CD1c-positive myeloid dendritic cell (primary cell): Measurements from ENCODE around the gene HECW1.

Source experiments
- DNase-seq: peaks from one replicate; pipeline ENCODE4 v3.0.0-alpha.2; 2016; ENCODE audit errors: extremely low spot score

The HECW1 gene

DNA sequence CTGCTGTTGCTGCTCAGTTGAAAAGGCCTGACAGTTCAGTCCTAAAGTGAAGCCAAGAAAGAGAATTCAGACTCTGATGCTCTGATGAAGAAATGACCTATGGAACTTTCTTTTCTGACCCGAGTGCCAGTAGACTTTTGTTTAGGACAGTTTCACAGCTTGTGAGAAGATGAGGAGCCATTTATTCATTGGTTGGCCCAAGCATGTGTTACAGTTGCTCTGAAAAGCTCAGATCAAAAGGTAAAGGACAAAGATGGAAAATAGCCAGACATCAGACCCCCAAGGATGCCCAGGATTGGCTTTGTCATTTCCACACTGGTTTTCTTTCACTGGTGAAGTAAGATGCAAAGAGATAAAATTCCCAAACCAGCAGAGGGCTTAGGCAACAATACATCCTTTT lies 321.2 kb downstream of the HECW1 start:
- no peak for DNase-seq

DNA sequence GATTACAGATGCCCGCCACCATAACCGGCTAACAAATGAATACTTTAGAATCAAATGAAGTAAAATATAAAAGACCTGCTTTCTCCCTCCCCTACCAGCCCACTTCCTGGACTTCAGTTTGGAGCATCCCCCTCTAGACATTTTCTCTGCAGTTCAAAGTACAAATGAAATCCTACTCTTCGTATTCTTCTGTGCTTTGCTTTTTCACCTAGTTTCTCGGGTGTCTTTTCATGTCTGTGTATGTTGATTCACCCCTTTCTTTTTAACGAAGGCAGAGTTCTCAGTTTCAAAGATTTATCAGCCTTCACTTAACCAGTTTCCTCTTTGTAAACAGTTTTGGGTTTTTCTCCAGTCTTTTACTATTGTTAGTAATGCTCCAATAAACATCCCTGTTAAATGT lies 324.6 kb downstream of the HECW1 start:
- DNase-seq: no peak

- DNase-seq: no peak
Observed at GRCh38 chr7:43438897-43439479, 326.5 kb downstream of the HECW1 start.

DNA sequence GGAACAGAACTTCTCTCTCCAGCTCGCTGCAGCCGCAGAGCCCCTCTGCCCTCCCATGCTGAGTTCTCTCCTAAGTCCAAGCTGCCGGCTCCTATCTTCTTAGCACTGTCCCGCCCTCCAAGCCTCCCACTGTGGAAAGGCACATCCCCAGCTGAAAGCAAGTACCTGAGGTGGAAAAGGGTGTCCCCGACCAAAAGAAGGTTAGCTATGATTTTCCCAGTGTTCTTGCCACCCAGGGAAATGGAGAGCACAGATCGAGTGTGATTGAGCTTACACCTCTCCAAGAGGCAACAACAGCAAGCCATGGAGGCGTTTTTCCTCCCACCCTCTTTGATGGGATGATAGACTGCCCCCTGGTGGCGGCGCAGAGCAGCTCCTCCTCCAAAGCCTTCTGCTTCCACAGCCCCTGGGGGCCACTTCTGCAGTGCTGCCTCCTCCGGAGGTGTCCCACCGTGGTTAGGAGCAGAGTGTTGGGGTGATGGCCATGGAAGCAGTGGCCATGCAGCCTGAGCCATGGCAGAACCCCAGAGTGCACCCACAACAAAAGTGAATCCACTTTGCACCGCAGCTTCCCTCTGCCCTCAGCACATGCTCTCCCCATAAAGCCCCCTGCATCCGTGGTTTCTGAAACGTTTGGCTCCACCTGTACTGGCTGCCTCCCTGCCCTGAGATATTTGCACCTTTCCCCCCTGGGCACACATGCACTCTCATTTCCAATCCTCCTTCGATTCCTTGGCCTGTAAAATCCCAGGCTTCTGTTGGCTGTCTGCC lies 327.4 kb downstream of the HECW1 start:
- peak; percentile 62 for DNase-seq

DNA sequence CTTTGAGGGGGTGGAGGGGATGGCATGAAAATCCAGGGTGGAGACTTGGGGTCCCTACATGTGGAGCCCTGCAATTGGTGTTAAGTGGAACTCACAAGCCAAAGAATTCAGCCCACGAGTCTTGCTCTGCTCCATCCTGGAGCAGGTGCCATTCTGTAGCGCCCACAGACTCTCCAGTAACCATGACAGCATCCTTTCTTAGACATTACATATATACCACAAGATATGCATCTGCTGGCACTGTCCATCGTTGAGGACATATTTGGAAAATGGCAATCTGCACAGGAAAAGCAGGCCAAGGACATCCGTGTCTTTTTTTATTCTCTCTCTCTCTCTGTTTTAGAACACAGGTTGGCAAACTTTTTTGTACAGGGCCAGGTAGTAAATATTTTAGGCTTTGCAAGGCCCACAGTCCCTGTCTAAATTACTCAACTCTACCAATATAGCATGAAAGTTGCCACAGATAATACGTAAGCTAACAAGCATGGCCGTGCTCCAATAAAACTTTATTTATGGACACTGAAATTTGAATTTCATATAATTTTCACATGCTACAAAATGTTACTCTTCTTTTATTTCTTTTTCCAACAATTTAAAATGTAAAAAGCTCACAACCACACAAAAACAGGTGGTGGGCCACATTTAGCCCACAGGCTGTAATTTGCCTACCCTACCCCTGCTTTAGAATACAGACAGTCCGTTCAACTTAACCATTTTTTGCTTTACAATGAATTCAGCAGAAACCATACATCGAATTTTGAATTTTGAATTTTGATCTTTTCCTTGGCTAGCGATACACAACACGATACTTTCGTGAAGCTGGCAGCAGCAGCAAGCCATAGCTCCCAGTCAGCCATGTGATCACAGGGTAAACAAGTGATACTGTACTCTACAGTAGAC lies 329.0 kb downstream of the HECW1 start:
- DNase-seq: no peak

DNA sequence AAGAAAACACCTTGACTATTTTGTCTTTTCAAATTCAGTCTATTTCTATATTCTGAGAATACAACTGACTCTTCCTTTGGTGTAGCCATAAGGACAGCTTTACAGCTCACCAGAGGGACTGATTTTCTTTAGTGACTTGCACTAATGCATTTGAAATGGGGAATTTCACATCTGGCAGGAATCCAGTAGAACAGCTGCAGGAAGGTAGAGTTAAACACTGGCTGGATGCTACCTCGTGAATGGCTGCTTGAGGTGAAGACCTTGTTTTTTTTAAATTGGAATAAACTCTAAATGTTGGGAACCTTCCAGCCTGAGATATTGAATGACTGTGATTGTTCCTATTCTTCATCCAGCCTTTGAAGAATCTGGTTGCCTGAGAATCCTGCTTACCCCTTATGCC lies 330.9 kb downstream of the HECW1 start:
- DNase-seq: no peak

DNA sequence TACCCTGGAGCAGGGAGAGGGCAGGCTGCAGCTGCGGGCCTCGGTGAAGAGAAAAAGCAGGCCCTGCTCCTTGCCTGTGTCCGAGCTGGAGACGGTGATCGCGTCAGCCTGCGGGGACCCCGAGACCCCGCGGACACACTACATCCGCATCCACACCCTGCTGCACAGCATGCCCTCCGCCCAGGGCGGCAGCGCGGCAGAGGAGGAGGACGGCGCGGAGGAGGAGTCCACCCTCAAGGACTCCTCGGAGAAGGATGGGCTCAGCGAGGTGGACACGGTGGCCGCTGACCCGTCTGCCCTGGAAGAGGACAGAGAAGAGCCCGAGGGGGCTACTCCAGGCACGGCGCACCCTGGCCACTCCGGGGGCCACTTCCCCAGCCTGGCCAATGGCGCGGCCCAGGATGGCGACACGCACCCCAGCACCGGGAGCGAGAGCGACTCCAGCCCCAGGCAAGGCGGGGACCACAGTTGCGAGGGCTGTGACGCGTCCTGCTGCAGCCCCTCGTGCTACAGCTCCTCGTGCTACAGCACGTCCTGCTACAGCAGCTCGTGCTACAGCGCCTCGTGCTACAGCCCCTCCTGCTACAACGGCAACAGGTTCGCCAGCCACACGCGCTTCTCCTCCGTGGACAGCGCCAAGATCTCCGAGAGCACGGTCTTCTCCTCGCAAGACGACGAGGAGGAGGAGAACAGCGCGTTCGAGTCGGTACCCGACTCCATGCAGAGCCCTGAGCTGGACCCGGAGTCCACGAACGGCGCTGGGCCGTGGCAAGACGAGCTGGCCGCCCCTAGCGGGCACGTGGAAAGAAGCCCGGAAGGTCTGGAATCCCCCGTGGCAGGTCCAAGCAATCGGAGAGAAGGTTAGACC lies 332.5 kb downstream of the HECW1 start:
- DNase-seq: no peak

DNA sequence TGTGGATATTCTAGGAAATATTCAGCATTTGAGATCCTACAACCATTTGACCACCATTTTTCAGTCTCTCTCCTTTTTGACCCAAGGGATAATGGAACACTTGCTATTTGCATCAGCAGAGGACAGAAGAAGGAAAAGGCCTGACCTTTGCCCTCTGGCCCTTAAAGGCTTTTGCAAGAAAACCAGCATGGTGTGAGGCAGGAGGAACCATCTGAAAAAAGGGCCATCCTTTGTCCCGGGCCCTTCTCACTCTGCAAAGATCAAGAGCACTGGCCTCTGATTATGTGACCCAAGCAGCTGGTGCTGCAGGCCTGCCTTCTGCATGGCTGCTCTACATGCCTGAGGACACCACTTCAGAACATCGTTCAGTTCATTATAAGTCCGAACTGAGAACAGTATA lies 337.1 kb downstream of the HECW1 start:
- DNase-seq: no peak

GRCh38 chr7:43450894-43451293 lies 338.4 kb downstream of the HECW1 start:
- no peak for DNase-seq

GRCh38 chr7:43454936-43455518 lies 342.6 kb downstream of the HECW1 start:
- peak; percentile 37 for DNase-seq

GRCh38 chr7:43456200-43456599 lies 343.8 kb downstream of the HECW1 start:
- DNase-seq: no peak

DNA sequence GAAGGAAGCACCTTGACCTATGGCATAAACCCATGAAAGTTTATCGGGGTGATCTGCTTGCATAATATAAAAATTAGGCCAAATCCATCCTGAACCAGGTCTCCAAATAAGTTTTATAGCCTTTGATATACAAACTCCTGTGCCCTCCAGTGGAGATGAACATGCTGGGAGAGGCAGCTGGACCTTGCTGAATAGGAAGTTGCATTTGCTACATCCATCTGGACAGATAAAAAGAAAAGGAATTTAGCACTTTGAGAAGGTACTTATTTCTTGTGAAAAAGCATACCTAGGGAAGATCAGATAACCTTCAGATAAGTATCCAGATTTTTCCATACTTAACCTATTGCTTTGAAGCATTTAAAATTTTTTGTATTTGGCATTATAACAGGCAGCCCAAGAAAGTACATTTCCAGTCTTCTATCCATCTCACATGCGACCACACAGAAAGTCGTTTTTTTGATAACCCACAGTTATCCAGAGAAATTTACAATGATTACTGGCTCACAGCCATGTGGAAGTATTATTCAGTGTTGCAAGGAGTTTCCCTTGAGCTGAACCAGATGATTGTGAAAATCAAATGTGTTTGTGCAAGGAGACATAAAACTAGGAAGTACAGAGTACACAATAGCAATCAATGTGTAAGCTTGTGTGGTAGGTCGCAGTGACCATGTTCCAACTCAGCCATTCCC lies 346.0 kb downstream of the HECW1 start:
- peak; percentile 1 for DNase-seq

GRCh38 chr7:43459019-43459337 lies 346.5 kb downstream of the HECW1 start:
- DNase-seq: no peak

DNA sequence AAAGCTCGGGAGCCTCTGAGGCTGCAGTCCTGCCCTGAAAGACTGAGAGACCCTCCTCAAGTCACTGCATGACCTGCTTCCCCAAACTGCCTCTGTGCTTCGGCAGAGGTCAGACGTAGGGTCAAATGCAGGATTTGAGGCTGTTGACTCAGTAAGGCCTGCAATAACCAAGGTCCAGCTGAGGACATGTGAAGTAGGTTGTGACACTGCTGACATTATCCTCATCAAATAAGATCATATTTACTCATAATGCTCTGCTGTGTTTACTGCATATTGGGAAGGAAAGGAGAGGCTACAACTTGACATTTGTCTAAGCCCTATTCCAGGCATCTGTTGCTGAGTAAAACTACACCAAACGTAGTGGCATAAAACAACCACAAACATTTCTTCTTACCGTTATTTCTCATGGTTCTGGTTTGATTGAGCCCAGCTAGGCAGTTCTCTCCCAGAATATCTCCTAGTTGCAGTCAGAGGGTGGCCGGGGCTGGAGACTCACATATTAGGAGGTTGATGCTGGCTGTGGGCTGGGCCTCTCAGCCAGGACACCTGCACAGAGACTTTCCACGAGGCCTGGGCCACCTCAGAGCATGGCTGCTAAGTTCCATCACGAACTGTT lies 348.4 kb downstream of the HECW1 start:
- DNase-seq: no peak

DNA sequence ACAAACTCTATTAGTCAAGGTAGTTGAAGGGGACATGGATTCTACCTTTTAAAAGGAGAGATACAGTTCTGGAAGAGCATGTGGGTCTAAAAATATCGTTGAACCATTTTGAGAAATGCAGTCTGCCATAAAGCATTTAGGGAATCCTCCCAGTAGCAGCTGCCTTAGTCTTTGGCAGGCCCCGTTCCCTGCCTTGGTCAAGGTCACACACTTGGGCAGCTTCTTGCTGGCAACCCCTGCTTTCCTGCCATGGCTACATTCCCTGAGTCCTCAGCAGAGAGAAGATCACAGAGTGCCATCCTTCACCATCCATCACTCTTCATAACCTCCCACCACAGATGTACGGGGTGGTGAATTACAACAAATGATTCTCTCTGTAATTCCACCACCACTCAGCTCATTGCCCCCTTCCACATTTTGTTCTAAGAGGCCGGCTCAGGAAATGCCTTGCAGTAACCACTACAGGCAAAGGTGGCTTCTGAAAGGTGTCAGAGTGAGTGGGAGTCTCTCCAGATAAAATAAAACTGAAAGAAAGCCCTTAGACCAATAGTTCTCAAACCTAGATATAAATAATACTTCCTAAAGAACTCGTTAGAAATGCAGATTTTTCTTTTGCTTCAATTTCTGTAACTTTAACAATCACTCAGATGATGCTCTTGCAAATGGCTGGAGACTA lies 349.0 kb downstream of the HECW1 start:
- DNase-seq: no peak

GRCh38 chr7:43462836-43463235 lies 350.4 kb downstream of the HECW1 start:
- no peak for DNase-seq

DNA sequence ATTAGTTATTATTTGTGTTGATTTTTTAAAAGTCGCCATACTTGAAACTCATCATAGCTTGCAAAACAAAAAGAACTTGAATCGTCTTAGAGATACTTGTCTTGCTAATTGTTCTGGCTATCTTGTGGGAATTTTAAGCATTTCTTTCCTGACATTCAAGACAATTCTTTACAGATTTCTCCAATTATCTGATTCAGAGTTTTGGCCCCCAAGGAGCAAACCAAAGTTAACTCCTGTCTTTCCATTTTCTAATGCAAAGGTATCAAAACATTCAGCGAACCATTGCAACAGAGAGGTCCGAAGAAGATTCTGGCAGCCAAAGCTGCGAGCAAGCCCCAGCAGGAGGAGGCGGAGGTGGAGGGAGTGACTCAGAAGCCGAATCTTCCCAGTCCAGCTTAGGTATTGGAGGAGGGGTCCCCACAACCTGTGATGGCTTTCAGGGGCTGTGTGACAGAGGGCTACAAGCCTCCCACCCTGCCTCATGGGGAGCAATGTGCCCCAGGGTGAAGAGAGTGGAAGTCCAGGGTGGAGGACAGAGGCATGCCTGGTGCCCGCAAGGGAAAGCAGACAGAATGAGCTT lies 351.0 kb downstream of the HECW1 start:
- no peak for DNase-seq

DNA sequence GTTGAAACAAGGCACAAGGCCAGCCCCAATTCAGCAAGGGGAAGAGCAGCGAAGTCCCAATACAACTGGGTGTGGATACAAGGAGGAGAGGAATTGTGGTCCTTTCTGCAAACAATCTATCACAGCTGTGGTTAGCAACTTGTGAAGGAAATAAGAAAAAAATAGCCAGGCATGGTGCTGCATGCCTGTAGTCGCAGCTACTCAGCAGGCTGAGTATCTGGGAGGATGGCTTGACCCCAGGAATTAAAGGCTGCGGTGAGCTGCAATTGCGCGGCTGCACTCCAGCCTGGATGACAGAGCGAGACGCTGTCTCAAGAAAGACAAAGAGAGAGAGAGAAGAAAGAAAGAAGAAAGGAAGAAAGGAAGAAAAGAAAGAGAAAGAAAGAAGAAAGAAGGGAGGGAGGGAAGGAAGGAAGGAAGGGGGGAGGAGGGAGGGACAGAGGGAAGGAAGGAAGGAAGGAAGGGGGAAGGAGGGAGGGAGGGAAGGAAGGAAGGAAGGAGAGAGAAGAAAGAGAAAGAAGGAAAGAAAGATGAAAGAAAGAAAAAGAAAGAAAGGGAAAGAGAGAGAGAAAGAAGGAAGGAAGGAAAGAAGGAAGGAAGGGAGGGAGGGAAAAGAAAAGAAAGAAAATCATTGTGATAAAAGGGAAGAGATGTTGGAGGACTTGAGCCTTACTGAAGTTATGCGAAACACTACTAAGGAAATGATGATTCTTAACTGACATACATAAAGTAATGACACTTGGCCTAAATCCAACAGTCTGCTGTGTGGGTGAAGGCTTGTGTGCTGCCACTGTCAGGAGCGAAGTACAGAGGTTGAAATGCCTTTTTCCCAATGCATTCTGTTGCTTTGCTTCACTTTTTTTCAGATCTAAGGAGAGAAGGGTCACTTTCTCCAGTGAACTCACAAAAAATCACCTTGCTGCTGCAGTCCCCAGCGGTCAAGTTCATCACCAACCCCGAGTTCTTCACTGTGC lies 353.4 kb downstream of the HECW1 start:
- DNase-seq: peak; percentile 10
